Right atrium auricular region (tissue), 2 donors: Measurements from ENCODE around the gene MCU. TPM values are rescaled to one million over a fixed set of nuclear protein-coding genes. Genes with fewer than 3 reads are reported as not detected.

Source experiments
- DNase-seq: peaks from one replicate; pipeline ENCODE4 v3.0.0-alpha.2; 2019; ENCODE audit warnings: low spot score
- H3K27ac ChIP-seq, 2 donors: fragments of 200-600 bp; sonication (generic); 1 replicate in 1 of 2; 2 replicates in 1 of 2; pipeline ENCODE4 v1.5.1; 2016 to 2019
- H3K27me3 ChIP-seq, 2 donors: fragments of 200-600 bp; sonication (generic); one replicate each; pipeline versions ENCODE4 v1.5.1 to v1.6.0; 2017 to 2019
- H3K36me3 ChIP-seq: fragments of 200-600 bp; sonication (generic); one replicate; pipeline ENCODE4 v1.5.1; 2016
- H3K4me1 ChIP-seq, 2 donors: fragments of 200-600 bp; sonication (generic); one replicate each; pipeline versions ENCODE4 v1.5.1 to v1.6.0; 2017 to 2019
- H3K4me3 ChIP-seq, 2 donors: fragments of 200-600 bp; sonication (generic); 1 replicate in 1 of 2; 2 replicates in 1 of 2; pipeline ENCODE4 v1.5.1; 2017 to 2019; ENCODE audit warnings: mild to moderate bottlenecking in 1 of 2, moderate library complexity in 1 of 2
- H3K9me3 ChIP-seq, 2 donors: fragments of 200-600 bp; sonication (generic); one replicate each; pipeline ENCODE4 v1.5.1; 2019
- CTCF ChIP-seq, 2 donors: fragments of 200-600 bp; sonication (generic); IDR thresholded peaks; one replicate each; pipeline ENCODE4 v1.5.1; 2019; ENCODE audit warnings: antibody characterized with exemption in 2 of 2
- total RNA-seq, 2 donors: library from RNA; depleted of rRNA; stranded (reverse); fragments of >200 nt; gene quantifications; one replicate each; pipeline ENCODE4 v1.1.0, GENCODE V29; 2016

The MCU gene
- total RNA-seq, 2 donors from 2014 or later: 12.4 to 14.2 TPM

GRCh38 chr10:72821606-72822005 lies 129.7 kb downstream of the MCU start:
- Histone ChIP-seq H3K36me3 (no peaks in the 10 kb centered on the region), H3K4me3 (no peak overlapping the region), H3K27me3 (no peaks in the 10 kb centered on the region), H3K27ac (no peak overlapping the region), H3K9me3 (no peaks in the 10 kb centered on the region), H3K4me1 (peaks cover 0 to 5% of the 10 kb centered on the region in 2 donors)
- no peak for DNase-seq
- no peak for TF ChIP-seq CTCF (IDR thresholded peaks at IDR 0.05)

GRCh38 chr10:72822342-72822986 lies 130.5 kb downstream of the MCU start:
- peaks cover 0 to 5% of the 10 kb centered on the region in 2 donors for H3K4me1 ChIP-seq
- H3K27ac ChIP-seq: no peak overlapping the region
- H3K4me3 ChIP-seq: no peak overlapping the region
- DNase-seq: no peak
- no peaks in the 10 kb centered on the region for H3K36me3 ChIP-seq
- H3K9me3 ChIP-seq: no peaks in the 10 kb centered on the region
- no peaks in the 10 kb centered on the region for H3K27me3 ChIP-seq
- TF ChIP-seq CTCF (IDR thresholded peaks at IDR 0.05): no peak

- no peak overlapping the region for H3K27ac ChIP-seq
- H3K36me3 ChIP-seq: no peaks in the 10 kb centered on the region
- TF ChIP-seq CTCF (IDR thresholded peaks at IDR 0.05): no peak
- no peak overlapping the region for H3K4me3 ChIP-seq
- no peaks in the 10 kb centered on the region for H3K27me3 ChIP-seq
- H3K4me1 ChIP-seq: peaks cover 0 to 5% of the 10 kb centered on the region in 2 donors
- no peak for DNase-seq
- no peaks in the 10 kb centered on the region for H3K9me3 ChIP-seq
Measured at GRCh38 chr10:72825163-72825562, 133.2 kb downstream of the MCU start.

GRCh38 chr10:72826346-72826745 lies 134.4 kb downstream of the MCU start:
- DNase-seq: no peak
- no peaks in the 10 kb centered on the region for H3K9me3 ChIP-seq
- H3K27me3 ChIP-seq: no peaks in the 10 kb centered on the region
- no peak overlapping the region for H3K4me3 ChIP-seq
- H3K4me1 ChIP-seq: peaks cover 0 to 12% of the 10 kb centered on the region in 2 donors
- no peak for TF ChIP-seq CTCF (IDR thresholded peaks at IDR 0.05)
- no peaks in the 10 kb centered on the region for H3K36me3 ChIP-seq
- no peak overlapping the region for H3K27ac ChIP-seq

GRCh38 chr10:72828294-72828693 lies 136.4 kb downstream of the MCU start:
- H3K27ac ChIP-seq: no peak overlapping the region

More at GRCh38 chr10:72828294-72828693, 136.4 kb downstream of the MCU start:
- H3K36me3 ChIP-seq: no peaks in the 10 kb centered on the region
- no peaks in the 10 kb centered on the region for H3K9me3 ChIP-seq
- no peak for DNase-seq
- H3K4me3 ChIP-seq: no peak overlapping the region
- no peaks in the 10 kb centered on the region for H3K27me3 ChIP-seq
- peaks cover 0 to 12% of the 10 kb centered on the region in 2 donors for H3K4me1 ChIP-seq
- TF ChIP-seq CTCF (IDR thresholded peaks at IDR 0.05): no peak
